GM21576 (cell line): ENCODE measurements around the gene FHL3.

ENCODE experiments used
- ATAC-seq: cut with Tn5 transposase; IDR thresholded peaks from one replicate; pipeline ENCODE4 v1.9.1; 2021; ENCODE audit warnings: mild to moderate bottlenecking, moderate library complexity; ENCODE audit not compliant: unreplicated experiment

The FHL3 gene, protein sequence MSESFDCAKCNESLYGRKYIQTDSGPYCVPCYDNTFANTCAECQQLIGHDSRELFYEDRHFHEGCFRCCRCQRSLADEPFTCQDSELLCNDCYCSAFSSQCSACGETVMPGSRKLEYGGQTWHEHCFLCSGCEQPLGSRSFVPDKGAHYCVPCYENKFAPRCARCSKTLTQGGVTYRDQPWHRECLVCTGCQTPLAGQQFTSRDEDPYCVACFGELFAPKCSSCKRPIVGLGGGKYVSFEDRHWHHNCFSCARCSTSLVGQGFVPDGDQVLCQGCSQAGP

DNA sequence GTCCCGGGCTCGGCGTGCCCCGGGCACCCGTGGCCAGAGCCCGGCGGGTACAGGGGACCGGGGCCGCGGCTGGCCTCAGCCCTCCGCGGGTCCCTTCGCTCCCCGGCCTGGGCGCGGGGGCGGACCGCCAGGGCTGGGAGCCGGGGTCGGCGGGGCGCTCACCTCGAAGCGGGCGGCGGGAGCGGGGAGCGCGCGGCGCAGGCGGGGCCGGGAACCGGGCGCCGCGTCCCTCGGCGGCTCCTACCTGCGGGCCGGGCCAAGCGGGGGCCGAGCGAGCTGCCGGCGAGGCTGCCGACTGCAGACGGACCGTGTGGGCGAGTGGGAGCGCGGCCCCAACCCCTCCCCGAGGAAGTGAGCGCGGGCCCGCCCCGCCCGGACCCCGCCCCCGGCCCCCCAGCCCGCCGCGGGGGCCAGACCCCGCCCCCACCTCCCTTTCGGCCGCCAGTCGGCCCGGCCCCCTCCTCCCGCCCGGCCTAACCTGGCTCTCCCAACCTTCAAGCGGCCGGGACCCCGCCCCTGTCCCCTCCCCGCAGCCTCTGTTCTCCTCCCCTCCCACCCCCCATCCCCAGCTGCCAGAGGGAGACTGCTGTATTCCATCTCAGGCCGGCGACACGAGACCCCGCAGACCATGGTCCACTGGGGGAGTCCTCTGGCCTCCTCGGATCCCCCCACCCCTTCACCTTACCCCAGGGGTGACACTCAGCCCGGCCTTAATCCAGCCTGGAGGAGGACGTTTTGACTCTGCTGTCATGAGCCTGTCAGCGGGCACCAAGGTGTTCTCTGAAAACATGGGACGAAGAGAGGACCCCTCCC is at the start of gene FHL3:
Gene FHL3 (minus strand): TSS at position 320 of the 813 bp plus-strand sequence. CDS start 6,102 bp downstream, outside the sequence.
- no peak for ATAC-seq

DNA sequence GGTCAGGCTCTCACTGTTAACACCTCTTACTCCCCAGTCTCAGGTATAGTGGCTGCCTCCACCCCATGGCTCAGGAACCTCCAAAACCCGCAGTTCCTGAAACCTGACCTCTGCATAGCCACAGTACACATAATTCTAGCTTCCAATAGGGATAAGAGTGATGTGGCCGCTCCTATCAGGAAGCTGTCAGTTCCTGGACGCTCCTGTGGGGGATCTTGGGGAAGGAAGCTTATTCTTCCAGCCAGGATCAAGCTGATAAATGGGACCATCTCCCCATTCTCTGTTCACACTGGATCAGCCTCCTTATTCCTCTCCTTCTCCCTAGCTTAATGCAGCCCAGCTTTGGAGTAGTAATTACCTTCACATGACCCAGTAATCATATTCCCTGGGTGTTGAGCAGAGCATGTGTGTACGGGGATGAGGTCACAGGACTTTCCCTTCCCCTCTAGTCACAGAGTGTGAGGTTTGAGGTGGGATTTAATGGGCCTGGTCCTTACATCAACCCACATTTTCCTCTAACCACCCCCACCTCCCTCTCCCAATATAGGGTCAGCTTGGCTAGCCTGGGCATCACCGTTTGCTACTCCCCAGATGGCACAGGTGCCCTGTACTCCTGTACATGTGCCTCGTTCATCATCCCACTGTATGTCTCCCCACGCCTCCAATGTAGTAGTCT is 48.2 kb upstream of the FHL3 start:
- ATAC-seq: no peak

DNA sequence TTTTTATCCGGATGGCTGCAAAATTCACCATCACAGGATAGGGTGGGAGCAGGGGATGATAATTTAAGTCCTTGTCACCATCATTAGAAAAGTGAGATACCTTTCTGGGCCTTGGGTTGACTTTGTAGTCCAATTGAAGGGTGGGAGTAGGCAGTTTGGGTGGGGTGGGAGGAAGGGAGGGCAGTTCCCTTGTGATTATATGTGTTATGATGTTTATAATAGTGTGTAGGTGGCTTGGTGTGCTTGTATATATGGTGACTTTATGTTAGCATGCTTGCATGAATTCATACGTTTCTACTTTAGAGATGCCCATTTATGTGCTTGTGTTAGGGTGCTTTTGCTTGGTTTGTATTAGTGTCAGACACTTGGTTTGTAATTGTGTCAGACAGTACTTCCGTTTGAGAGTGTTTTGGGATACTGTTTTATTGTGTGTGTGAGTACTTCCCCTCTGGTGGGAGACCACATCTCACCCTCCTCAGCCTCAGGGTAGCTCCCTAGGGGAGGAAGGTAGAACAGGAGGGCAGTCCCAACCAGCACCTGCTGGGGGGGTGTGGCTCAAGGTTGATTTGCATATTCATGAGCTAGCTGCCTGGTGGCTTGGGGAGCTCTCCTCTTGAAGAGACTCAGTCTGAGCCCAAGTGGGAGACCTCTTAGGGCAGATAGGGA is 47.6 kb upstream of the FHL3 start:
- ATAC-seq: no peak

DNA sequence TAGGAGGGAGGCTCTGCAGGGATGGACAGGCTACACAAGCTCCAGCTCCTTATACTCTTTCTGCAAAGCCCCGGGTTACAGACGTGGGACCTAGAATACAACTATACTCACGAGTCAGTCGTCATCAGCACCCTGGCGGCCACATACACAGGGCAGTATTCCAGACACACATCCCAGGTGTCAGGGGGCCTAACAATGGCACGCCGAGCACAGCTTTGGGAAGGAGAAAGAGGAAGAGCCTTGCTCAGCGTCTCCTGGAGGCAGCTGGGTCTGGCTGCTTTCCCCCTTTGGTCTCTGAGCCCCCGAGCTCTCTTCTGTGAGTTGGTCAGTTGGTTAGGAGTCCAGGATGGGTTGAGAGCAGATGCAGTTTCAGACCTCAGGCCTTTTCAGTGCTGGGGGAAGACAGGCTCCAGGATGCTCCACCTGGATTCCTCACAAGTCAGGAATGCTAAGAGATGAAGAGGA is 45.8 kb upstream of the FHL3 start:
- no peak for ATAC-seq

DNA sequence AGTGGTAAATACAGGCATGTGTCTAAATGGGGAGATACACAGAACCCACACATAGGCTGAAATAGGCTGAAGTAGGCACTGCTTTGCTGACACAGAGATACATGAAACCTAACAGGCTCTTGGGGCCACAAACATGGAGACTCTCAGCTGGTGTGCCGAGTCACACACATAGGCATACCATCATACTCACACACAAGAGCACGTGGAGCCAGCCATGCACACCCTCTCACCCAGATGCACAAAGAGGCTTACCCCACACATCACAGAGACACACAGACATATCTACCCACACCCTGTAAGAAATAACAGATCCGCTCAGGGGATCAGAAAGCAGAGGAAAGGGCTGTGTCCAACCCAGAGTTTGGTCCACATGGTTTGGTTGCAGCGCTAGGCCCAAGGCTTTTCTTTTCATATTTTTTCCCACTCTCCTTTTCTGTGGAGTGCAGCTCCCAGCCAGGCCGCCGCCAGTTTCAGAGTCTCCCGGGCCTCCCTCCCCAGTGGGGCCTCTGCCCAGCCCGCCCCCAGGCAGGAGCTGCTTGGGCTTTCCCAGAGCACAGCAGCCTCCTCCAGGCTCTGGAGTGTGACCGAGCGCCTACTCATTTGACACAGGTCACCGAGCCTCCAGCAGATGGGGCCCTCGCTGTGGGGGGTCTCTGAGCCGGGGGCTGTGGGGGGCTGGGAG is 45.2 kb upstream of the FHL3 start:
- no peak for ATAC-seq

DNA sequence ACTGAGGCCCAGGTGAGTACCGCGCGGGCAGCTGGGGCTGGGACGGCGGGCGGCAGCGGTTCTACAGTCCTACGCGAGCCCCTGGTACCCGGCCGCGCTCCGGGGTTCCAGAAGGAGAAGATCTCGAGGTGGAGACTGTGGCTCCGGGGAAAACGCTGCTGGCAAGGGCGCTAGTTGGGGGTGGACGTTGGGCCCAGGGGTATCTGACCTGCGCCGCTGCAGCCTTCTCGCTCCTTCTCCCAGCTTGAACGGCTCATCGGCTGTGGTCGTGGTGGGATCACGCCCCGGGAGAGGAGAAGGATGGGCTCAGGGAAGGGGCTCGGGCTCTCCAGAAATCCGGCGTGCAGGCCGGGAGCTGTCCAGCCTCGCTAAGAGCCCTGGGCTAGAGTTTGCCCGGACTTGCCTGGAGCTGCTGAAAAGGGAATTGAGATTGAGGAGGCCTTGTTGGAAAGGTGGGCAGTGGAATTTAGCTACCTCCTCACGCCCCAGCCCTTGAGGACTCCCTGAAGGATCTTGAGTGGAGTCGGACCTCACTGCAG is 42.4 kb upstream of the FHL3 start:
- ATAC-seq: no peak

DNA sequence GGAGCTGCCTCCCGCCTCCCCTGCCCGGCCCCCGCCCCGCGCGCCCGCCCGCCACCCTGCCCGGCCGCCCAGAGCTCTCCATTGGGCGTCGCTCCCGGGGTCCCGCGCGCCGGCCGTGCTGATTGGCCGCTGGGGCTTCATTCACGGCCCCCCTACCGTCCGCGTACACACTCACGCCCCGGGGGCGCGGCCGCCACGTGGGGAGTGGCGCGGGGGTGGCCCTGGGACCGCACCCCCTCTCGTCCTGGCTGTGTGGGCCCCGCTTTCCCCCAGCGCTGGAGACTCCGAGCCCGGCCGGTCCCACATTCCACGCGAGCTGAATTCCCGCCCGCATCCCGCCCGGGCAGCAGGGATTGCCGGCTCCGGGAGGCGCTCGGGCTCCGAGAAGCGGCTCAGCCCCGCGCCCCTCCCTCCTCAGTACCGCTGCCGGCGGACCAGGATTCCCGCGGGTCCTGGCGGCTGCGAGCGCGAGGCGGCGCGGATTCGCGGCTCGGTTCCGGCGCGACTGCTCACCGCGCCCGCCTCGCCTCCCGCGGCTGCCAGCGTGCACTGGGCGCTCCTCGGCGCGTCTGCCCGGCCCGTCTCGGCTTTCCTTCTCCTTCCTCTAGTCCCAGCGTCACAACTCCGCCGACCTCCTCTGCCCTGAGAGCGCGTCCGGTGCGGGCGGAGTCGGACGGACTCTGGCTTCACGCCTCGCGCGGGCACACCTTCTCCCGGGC is 41.7 kb upstream of the FHL3 start:
- peak; percentile 47 for ATAC-seq

DNA sequence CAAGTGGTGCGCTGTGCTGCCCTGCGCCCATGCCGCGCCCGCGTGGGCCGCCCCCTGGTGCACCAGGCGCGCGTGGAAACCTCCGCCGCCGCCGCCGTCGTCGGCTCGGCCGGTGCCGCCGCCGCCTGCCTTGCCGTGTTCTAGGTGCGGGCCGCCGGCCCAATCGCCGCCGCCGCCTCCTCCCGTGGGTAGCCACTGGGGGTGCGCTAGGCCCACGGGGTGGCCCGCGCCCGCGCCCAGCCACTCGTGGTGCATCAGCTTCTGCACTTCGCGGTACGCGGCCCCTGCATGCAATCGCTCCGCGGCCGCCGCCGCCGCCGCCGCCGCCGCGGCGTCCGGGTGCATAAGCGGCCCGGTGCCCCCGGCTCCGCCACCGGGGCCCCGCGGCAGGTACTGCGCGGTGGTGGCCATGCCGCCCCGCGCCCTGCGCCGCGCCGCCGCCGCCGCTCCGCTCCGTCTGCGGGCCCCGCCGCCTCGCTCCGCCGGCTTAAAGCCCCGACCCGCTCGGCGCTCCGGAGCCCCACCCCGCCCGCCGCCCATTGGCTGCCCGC is 41.1 kb upstream of the FHL3 start, which contains the start of gene POU3F1:
Gene POU3F1 (minus strand): TSS at position 461 of the 551 bp plus-strand sequence. CDS start 50 bp downstream, at position 411.
- ATAC-seq: peak; percentile 3

DNA sequence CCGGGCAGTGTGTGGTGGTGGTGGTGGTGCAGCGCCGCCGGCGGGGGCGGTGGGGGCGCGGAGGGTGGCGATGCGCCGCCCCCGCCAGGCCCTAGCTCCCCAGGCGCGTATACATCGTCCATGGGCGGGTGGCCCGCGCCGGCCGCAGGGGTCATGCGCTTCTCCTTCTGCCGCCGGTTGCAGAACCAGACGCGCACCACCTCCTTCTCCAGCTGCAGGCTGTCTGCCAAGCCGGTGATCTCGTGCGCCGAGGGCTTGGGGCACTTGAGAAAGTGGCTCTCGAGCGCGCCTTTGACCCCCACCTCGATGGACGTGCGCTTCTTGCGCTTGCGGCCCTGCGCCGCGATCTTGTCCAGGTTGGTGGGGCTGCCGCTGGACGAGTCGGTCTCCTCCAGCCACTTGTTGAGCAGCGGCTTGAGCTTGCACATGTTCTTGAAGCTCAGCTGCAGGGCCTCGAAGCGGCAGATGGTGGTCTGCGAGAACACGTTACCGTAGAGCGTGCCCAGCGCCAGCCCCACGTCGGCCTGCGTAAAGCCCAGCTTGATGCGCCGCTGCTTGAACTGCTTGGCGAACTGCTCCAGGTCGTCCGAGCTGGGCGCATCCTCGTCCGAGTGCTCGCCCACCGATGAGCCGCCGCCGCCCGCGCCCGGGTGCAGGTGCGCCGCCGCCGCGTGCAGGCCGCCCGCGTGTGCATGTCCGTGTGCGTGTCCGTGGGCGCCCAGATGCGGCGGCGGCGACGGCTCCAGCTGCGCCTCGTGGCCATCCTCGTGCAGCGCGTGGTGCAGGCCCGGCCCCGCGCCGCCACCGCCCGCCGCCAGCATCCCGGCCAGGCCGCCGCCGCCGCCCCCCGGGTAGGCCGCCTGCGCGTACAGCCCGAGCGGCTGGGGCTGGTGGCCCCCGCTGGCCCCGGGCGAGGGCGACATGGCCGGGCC is 40.4 kb upstream of the FHL3 start:
- ATAC-seq: no peak

DNA sequence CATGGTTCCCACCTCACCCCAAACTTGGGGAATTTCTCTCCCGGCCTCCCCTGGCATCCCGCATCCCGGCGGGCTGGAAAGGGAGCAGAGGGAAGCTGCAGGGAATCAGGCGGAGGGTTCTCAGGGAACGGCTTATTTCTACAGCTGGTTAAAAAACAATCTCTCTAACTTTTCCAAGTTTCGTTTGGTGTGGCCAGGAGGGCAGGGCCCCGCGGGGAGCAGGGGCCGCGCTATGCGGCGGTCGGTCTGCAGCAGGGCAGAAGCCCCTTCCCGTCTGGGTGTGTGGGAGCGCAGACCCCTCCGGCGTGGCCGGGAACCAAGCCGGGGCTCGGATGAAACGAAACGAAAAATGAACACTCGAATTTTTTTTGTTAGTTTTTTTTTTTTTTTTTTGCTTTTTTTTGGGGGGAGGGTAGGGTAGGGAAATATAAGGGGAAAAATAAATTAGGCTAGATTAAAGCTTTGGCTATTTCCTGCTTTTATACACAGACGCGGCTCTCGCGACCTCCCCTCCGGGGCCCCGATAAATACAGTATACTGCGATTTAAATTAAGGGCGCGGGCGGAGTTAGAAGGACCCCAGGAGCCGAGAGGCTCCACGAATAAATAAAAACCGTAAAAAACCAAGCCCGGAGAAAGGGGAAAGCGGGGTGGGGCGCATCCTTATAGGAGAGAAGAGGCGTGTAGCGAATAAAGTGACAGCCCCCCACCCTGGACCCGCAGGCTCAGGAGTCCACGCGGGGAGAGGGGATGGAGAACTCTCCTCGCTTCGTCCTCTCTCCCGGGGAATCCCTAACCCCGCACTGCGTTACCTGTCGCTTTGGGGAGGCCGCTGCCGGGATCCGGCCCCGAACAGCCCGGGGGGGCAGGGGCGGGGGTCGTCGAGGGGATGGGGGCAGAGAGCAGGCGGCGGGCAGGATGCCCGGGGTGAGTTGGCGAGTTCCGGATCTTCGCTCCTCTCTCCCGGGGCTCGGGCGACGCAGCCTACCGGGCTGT is 39.2 kb upstream of the FHL3 start:
- no peak for ATAC-seq

DNA sequence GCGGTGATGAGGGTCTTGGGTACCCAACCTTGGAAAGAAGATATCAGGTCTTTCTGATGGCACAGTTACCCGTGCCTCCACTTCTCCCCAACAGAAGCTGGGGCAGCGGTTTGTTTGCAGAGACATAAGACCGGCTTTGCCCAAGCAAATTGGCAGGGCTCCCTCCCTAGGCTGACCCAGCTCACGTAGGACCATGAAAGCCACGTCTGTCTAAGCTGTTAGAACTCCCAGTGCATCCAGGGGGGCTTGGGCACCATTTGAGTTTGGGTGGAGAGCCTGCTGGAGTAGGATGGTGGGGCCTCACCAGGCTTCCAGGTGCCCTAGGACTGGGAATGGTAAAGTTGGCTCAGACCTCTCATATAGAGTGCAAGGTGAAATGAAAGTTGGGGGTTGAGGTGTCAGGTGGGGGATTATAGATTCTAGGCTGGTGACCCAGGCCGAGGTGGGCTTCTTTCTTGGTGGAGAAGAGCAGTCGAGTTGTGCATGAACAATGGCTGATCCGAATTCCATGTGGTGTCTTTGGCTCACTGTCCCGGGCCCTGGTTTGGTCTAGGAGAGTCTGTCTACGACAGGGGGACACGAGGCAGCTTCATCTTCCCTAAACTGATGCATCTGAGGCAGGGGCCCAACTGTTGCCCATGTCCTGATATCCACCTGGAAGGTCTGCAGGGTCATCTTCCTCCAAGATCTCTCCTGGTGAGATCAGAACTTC is 37.9 kb upstream of the FHL3 start:
- no peak for ATAC-seq

DNA sequence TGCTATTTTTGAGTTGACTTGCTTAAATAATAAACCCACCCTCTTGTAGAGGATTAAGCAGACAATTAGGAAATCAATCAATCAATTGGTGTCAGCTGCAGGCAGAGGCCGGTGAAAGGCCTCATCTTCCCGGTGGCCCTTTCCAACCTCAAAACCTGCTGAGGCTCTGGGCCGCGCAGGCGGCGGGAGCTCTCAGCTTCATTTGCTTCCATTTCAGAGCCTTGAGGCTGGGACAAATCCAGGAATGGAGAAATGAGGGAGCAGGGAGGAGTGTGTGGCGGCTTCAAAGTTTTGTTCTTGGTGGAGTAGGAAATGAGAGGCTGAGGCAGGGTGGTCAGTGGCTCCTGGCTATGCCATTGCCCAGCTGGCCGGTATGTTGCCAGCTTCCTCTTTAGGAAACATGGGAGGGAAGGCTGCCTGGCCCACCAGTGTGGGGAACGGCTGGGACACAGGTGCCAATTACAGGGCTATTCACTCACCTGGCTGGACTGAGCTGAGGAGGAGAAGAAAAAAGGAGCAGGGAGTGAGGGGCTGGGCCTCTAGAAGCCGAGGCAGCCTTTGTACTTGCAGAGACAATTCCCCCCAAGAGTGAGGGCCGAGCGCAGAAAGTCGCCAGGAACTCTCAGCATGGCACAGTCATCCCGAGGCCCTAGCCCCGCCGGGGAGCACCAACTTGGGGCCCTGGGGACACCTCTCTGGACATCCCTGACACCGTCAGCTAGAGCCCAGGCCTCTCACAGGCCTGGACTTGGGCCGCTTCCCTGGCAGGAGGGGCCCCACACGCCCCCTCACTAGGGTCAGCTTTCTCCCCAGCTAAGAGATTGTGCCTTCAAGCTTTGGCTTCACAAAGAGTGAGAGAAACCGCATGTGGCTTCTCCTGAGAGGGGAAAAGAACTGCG is 36.9 kb upstream of the FHL3 start:
- ATAC-seq: no peak

DNA sequence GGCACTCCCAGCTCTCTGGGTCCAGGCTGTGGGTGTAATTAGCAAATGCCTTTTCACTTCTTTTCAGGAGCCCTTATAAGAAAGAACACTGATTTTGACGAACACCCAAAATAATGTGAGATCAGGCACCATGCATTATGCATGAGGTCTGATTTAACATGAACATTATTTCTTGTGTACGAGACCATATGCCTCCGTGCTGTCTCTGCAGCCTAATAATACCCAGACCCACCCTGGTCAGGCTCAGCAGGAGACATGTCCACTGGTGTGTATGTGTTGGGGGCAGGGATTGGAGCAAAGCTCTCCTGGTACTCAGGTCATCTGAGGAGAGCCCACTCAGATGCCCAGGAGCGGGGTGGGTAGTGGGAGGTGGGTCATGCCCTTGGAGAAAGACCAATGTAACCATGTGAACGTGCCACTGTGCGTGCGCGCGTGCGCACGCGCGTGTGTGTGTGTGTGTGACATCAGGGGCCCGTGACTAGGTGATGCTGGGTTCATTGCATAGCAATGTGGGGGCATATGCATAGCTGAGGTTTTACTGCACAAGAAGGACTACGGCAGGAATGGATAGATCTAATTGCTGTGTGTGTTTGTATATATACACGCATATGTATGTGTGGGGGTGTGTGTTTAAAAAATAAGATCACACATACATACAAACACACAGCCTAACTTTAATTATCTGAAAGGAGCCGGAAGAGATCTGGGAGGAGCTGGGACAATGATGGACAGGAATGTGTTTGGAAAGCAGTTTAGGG is 34.2 kb upstream of the FHL3 start:
- ATAC-seq: no peak

DNA sequence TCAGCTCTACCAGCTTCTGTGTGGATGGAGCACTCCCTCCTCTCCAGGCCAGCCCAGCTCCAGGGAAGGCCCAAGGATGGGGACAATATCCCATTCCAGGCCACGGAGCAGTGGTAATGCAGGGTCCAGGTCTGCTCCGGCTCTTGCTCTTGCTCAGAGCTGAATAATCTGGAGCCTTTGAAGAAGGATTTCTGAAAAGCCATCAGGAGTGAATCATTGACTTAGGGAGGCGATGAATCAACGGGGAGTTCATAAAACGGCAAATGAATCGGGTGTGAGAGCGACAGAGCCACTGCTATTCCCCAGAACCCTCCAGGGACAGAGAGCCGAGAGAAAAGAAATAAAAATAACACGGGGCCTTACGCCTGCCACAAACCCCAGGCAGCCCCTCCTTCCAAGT is 33.5 kb upstream of the FHL3 start:
- ATAC-seq: no peak
